ENCODE measurements around the gene RNF212.

RNF212 gene

DNA sequence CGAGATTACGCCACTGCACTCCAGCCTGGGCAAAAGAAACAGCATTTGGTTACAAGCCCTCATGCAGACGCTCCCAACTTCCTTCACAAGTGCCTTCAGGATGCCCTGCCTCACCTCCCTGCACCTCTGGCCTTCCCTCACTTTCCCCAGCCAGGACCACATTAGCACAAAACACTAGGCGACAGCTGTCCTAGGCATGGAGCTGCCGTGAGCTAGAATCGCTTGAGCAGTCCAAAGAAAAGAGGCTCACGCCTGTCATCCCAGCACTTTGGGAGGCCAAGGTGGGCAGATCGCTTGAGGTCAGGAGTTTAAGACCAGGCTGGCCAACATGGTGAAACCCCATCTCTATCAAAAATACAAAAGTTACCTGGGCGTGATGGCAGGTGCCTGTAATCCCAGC is 15.8 kb downstream of the RNF212 start:
- TF ChIP-seq, protein P1, sequence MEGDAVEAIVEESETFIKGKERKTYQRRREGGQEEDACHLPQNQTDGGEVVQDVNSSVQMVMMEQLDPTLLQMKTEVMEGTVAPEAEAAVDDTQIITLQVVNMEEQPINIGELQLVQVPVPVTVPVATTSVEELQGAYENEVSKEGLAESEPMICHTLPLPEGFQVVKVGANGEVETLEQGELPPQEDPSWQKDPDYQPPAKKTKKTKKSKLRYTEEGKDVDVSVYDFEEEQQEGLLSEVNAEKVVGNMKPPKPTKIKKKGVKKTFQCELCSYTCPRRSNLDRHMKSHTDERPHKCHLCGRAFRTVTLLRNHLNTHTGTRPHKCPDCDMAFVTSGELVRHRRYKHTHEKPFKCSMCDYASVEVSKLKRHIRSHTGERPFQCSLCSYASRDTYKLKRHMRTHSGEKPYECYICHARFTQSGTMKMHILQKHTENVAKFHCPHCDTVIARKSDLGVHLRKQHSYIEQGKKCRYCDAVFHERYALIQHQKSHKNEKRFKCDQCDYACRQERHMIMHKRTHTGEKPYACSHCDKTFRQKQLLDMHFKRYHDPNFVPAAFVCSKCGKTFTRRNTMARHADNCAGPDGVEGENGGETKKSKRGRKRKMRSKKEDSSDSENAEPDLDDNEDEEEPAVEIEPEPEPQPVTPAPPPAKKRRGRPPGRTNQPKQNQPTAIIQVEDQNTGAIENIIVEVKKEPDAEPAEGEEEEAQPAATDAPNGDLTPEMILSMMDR (IDR thresholded peaks at IDR 0.05; ENCODE audit: insufficient read depth, low read depth, low read length, missing control alignments) = no peak
- H3K4me3 ChIP-seq (ENCODE audit: low read length) = no peak overlapping the region
- no peak for DNase-seq (ENCODE audit: low read depth)

DNA sequence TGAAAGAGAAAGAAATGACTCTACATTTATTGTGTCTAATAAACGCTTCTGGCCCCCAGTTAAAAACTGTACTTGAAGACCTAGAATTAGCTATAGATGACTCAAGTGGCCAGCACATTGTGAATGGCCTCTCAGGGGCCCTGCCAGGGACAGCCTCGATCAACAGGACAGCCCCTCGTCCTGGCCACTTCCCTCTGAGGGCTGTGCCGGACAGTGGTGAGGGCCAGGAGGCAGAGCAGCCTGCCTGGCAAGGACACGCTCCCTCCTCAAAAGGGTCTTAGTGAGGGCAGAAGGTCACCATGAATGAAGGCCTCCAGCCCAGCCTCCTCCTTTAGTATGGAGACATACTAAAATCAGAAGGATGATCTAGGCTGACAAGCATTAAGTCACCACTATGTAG is 16.5 kb downstream of the RNF212 start:
- TF ChIP-seq, protein P1 (IDR thresholded peaks at IDR 0.05; ENCODE audit: insufficient read depth, low read depth, low read length, missing control alignments) = no peak
- H3K4me3 ChIP-seq (ENCODE audit: low read length) = no peak overlapping the region
- DNase-seq (ENCODE audit: low read depth) = no peak

DNA sequence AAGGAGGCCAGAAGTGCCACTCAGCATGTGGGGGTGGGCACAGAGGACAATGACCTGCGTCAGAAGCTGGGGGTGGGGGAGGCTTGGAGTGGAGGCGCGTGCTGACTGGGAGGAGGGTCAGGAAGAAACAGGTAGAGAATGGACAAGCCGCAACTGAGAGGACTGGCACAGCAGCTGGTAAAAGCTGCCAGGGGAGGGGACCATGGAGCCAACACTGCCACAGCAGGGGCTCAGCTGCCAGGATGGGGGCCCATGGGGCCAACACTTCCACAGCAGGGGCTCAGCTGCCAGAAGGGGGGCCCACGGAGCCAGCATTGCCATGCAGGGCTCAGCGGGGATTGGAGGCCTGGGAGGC is 19.1 kb downstream of the RNF212 start:
- TF ChIP-seq, protein P1 (IDR thresholded peaks at IDR 0.05; ENCODE audit: insufficient read depth, low read depth, low read length, missing control alignments) = no peak
- H3K4me3 ChIP-seq (ENCODE audit: low read length) = no peak overlapping the region
- DNase-seq (ENCODE audit: low read depth) = no peak

DNA sequence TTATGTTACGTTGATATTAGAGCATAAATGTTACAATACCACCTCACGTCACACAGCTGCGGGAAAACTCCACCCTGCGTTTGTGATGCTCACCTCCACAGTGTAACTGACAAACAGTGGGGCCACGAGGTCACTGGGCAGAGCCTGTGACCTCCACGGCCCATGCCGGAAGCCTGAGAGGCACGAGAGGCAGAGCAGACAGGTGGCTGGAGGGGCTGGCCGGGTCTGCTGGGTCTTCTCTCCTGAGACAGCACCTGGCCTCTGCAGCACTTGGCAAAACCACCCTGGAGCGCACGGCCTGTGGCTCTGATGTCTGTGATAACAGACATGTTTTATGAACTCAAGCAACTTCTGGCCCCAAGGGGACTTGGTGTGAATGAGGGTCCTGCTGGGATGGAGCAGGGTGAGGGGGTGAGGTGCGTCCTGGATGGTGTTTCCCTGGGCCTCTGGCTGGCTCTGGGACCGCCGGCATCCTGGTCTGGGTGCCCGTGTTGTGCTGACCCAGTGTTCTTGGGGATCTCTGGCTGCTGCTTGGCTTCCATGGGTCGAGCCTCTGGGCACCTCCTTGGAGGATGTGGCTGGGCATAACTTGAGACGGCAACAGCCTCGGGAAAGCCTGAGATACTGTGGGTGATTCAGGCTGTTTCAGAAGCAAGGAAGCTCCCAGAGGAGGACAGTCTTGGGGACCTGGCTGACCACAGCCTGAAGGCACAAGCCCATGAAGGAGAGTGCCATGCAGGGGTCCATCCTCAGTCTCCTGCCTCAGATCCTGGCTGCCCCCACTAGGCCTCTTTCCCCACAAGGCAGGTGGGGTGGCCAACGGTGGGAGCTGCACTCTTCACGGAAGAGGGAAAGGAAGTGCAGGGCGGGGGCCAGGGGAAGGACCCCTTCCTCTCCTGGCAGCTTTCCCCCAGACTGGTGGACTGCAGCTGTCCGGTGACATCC is 19.7 kb downstream of the RNF212 start:
- DNase-seq (ENCODE audit: low read depth) = no peak
- TF ChIP-seq, protein P1 (IDR thresholded peaks at IDR 0.05; ENCODE audit: insufficient read depth, low read depth, low read length, missing control alignments) = no peak

DNA sequence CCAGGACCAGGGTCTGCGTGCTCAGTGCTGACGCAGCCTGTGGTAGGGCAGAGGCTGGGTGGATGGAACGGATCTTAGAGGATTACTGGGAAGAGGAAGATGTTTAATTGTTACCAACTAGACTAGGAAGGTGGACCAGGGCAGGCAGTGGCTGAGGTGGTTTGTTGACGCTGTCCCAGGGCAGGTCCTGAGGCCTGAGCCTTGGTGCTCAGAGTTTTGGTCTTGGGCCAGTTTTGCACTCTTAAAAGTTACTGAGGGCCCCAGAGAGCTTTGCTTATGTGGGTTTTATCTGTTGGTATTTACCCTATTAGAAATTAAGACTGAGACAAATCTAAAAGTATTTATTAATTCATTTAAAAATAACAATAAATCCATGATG is 20.4 kb downstream of the RNF212 start:
- no peak for DNase-seq (ENCODE audit: low read depth)
- TF ChIP-seq, protein P1 (IDR thresholded peaks at IDR 0.05; ENCODE audit: insufficient read depth, low read depth, low read length, missing control alignments) = no peak
- H3K4me3 ChIP-seq (ENCODE audit: low read length) = no peak overlapping the region

More for the DNA sequence above, 19.7 kb downstream of the RNF212 start:
- no peak overlapping the region for H3K4me3 ChIP-seq (ENCODE audit: low read length)

DNA sequence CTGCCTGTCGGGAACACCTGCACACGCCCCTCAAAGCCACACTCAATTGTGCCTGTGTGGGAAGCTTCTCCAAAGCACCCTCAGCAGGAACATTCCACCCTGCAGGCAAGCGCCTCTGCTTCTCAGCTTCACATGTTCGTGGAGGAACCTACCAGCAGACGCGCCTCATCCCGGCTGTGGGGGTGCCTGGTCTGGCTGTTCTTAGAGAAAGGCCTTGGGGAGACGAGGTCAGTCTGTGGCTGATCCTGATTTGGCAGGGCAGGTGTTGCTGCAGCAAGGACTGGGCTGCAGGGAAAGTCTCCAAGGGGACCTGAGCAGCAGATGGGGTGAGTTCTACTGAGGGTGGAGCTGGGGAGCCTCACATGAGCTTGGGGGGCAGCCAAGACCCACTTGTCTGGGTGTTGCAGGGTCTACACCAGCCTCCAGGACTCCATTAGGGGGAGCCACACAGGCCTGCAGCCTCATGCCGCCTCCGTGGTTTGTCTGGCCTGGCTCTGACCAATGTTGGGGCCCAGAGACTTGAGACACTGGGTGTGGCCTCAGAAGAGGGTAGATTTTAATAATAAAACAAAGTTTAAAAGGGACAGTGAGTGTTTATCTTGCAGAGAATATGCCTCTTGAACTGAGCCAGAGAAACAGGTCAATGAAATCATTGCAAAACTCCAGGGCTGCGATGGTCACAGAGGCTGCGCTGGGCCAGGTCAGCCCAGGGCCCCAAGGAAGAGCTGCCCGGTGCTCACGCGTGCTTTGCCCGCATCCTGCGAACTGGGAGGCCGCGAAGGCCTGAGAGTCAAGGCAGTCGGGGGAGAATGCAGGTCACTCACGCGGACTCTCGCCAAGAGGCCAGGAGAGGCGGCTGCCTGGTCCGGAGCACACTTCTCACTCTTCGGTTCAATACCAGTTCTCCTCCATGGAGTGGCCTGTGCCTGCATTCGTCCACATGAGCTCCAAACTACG is 21.1 kb downstream of the RNF212 start:
- TF ChIP-seq, protein P1 (IDR thresholded peaks at IDR 0.05; ENCODE audit: insufficient read depth, low read depth, low read length, missing control alignments) = no peak
- no peak overlapping the region for H3K4me3 ChIP-seq (ENCODE audit: low read length)

More for the DNA sequence above, 21.1 kb downstream of the RNF212 start:
- DNase-seq (ENCODE audit: low read depth) = no peak
